ENCODE measurements around the gene PPOX.

Gene PPOX

DNA sequence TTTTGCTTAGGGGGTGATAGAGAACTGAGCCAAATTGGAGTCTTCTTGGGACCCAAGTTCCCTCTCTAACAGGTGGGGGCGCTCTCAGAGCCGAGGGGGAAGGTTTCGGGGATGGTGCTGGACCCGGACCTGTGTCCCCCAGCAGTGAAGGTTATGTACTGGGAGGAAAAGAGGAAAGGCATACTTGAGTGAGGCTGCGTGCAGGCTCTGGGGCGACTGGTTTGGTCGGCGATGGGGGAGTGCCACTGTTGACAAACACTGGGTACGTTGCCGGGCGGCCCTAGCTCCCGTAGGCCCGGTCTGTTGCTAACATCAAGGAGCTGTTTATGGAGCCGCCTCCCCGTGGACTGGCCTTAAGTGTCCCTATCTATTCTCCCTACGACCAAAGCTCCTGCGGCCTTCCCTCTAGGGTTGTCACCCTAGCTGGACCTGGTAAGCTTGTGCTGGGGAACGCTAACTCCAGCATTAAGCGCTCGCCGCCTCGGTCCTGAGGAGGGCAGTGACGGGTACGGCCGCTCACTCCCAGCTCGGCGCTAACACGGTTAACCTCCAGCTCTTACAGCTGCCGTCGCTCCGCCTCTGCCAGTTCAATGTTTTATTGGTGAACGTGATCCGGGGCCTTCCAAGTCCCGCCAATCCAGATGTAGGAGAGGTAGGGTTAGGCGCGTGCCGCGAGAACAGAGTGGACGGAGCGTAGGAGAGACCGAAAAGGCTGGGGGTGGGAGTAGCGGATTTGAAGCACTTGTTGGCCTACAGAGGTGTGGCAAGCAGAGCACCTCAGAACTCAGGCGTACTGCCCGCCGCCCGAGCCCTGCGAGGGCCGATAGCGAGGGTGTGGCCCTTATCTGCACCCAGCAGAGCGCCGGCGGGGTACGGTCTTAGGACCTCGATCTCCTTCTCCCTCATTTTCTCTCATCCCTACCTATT, at the start of gene PPOX:
Gene PPOX (plus strand): TSS at position 685 of the 927 bp plus-strand sequence. CDS start 422 bp downstream, outside the sequence.
- DNase-seq (ENCODE audit: low read depth, low spot score), result peak; percentile 98

DNA sequence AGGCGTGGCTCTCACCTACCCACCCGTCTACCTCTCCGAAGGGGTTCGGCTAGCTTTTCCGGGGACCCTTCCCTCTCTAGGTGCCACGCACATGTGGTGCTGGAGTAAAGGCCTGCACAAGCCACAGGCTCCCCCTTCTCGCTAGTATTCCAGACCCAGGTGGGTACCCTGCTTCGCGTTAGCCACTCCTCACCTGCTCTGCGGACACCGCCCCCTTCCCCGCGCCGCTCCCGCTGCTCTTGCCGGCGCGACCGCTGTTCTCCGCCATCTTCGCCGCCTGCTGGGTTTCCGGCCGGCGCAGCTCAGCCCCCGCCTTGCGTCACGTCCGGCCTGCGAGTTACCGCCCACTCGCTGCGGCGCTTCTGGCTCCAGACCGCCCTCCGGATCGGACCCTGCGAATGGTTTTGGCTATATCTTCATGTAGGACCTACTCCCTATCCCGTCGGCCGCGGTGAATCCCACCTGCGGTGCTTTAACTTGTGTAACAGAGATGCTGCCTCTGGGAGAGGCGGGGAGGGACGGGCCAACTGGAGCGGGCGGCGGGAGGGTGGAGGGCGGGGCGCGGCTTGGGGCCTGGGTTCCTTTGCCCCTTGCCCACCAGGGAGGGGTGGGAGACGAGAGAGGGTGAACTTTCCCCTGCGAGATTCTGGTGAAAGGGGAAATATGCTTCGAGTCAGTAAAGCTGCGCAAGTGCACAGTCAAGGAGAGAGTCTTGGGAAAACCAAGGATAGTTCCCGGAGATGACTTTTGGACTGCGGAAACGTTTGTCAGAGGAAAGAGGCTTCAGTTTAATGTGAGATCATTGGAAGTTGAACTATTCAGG, 48.3 kb upstream of the PPOX start, which contains the start of the genes NIT1 and PFDN2:
Gene NIT1 (plus strand): TSS at position 347 of the 823 bp plus-strand sequence. CDS start 72 bp downstream, at position 419.
Gene PFDN2 (minus strand): TSS at position 279 of the 823 bp plus-strand sequence. CDS start 11 bp downstream, at position 268.
- peak; percentile 94 for DNase-seq (ENCODE audit: low read depth, low spot score)

DNA sequence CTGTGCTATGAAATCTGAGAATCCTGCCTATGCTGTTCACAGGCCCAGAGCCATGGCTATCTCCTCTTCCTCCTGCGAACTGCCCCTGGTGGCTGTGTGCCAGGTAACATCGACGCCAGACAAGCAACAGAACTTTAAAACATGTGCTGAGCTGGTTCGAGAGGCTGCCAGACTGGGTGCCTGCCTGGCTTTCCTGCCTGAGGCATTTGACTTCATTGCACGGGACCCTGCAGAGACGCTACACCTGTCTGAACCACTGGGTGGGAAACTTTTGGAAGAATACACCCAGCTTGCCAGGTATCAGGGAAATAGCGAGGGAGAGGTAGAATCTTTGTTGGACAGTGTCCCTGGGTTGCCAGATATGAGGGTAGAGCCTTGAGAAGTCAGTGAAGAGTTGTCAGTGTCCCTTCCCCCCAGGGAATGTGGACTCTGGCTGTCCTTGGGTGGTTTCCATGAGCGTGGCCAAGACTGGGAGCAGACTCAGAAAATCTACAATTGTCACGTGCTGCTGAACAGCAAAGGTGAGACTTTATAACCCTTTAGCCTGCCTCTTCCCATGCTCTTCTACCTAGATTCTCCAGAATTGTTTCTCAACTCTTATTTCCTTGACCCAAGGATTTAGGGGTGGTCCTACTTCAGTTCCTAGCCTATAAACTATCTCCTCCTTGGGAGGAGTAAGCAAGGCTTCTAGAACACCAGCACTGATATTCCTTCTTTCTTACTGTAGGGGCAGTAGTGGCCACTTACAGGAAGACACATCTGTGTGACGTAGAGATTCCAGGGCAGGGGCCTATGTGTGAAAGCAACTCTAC, 46.9 kb upstream of the PPOX start:
- peak; percentile 72 for DNase-seq (ENCODE audit: low read depth, low spot score)

DNA sequence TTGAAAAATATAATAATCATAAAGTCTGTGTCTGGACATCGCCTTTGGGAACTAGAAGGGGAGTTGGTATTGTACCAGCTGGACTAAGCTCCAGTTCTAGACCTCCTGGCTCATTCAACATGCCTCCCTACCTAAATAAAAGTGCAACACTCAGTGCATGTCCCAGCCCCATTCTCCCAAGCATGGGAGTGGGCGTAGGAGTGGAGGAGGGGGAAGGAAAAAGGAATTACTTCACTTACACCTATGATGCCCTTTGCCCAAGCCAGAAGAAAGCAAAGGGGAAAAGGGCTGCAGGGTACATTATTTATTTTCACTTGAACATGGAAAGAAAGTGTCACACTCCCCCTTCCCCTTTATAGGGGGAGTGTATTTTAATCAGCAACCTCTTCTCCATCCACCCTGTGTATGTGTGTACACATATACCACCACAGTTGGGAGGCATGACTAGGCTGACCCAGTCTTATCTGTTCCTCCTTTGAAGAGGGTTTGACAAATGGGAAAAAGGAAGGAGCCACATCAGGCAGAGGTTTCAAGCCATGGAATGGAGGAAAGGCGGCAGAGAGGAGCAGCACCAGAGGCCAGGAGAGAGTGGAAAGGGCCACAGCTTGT, 45.1 kb upstream of the PPOX start:
- DNase-seq (ENCODE audit: low read depth, low spot score), result no peak

DNA sequence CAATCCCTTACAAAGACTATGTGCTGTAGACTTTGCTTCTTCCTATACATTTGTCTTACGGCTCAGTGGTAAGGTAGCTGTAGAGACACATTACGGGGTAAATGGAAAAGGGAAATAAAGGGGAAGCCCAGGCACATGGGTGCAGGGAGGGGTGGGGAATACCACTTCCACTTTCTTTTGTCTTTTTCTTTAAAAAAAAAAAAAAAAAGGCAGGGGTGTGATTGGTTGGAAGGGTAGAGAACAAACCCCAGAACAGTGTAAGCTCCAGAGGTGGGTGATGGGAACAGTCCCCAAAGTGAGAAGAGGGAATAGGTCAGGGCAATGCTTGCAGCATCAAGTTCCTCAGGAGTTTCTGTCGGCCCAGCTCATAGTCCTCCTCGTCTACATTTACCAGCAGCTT, 44.4 kb upstream of the PPOX start:
- no peak for DNase-seq (ENCODE audit: low read depth, low spot score)

DNA sequence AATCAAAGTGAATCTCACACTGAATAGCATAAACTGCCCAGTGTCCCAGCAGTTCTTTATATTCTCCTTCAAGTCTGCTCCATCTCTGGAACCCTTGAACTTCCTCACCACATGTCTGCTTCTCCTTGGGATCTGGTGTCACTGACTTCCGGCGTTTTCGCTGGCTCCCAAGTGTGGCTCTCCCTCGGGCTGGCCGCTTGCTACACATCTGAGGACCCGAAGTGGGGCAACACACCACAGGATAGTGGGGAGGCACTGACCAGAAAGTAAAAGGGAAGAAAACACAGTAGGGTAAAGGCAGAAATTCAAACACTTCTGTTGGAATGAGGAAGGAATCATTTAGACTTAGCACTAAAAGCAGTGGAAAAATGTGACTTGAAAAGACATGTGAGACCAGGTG, 43.3 kb upstream of the PPOX start:
- DNase-seq (ENCODE audit: low read depth, low spot score), result no peak

DNA sequence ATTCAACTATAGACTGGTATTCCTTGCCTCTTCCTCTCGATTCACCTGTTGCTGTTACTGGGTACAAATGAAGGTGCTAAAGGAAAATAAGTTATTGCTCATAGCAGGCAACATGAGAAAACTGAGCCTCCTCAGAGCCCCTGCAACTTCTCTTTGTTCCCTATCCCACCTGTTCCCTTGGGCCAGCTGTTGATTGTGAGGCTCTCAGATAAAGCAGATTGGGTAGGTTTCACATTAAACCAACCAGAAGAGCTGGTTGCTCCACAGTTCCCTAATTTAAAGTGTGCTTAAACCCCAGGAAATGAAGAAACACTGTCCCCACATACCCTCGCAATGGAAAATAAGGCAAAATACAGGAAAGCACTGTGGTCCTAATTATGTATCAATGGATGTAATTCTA, 38.6 kb upstream of the PPOX start:
- no peak for DNase-seq (ENCODE audit: low read depth, low spot score)

DNA sequence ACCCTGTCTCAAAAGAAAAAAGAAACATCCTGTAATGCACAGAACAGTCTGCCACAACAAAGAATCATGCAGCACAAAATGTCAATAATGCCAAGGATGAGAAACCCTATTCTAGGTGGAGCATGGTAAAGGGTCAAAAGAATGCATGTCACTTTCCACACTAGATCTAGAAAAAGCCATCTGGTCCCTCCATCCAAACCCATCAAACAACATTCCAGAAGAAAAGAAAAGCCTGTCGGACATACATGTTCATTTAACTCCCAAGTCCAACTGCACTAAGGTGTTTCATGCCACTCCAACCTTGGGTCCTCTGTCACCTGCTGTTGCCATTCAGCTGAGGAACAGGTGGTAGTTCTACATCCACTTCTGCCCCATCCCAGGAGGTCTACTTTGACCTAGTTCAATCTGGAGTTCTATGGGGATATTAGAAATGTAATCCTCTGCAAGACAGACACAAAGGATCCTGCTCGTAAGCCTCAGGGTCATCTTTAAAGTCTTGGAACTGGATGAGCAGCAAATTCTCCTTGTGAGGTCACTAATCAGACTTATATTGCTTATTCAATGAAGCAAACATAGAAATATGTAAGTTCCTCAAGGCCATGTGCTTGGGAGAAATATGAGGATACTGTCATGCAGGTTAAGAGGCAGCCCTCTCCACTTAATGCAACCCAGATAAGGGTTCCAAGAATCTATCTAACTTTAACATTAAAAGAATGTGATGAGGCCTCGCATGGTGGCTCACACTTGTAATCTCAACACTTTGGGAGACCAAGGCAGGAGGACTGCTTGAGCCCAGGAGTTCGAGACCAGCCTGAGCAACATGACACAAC, 37.4 kb upstream of the PPOX start:
- no peak for DNase-seq (ENCODE audit: low read depth, low spot score)

DNA sequence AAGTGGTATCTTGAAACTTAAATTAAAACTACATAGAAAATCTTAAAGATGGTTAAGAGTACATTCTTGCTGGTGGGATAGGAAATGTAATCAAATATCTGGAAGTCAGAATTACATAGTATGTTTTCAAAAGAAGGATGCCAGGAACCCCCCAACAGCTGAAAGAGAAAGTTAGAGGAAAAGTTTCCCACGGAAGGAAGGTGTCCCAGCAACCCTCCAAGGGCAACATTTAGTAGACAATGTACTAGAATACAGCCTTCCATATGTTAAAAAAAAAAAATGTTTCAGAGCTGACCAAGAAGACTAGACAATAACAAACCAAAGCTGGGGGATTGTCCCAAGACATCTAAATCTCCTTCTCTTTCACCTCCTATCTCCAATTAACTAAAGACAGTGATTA, 36.0 kb upstream of the PPOX start:
- DNase-seq (ENCODE audit: low read depth, low spot score), result no peak

DNA sequence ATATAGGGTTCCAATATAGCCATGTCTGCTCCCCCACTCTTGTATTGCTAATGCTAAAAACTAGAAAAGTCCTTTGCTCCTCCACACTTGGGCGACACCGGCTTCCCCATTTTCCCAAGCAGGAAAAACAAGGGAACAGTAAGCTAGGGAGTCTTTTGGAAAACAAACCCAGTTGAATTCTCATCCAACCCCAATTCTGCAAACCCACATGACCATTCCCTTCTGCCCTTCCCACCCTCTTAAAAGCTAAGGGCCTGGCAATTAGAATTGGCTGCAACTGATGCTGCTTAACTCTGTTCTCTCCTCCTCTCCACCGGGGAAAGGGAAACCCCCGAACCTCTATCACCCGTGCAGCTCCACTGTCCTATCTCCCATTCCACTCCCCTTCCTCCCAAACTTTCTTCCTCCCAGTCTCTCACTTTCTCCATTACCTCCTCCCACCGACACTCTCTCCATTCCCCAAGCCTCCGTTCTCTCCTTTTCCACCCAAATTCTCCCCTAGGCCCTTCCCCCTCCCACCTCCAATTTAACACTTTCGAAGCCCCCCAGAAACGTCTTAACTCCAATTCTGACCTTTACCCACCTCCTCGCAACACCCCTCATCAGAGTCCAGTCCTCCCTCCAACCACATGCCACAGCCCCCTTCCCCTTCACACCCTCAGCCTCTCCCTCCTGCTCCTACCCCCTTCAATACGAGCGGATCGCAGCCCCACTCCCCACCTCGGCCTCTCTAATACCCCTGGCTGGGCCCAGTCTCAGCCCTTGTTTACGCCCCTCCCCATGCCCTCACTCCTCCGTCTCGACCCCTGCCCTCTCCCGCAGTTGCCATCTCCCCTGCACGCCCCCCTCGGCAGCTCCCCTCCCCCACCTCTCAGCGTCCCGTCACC, 34.5 kb upstream of the PPOX start:
- peak; percentile 16 for DNase-seq (ENCODE audit: low read depth, low spot score)

DNA sequence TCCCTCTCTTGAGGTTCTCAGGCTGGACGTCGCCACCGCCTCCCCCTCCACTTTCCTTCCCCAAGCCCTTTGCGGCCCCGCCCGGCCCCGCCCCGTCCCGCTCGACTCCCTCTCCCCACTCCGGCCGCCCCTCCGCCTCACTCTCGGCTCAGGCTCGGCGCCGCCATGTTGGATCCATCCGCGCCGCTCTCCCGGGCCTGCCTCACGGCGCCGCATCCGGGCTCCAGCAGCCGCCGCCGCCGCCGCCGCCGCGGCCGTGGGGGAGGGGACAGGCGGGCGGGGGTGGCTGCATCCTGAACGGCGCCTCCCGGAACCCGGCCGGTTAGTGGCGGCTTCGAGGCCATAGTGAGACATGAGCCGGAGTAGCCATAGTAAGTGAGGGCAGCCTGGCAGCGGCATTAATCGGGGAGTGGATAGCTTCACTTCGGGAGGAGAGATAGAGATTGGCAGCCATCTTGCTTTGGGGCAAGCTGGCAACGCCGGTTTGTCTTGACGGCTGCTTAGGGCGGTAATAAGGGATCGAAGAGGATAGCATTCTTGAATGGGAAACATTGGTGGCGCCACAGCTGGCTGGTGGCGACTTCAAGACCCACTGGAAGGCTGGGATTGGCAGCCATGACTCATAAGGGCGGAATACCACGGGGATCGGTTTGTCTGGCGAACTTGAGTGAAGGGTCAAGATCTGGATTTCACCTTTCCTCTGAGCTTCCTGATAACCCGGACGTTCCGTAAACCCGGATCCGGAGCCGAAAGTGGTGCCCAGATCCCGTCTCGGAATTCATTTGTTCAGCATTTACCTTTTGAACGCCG, 33.6 kb upstream of the PPOX start, which contains the start of gene DEDD:
Gene DEDD (minus strand): TSS at position 258 of the 810 bp plus-strand sequence. CDS start 8,205 bp downstream, outside the sequence.
- DNase-seq (ENCODE audit: low read depth, low spot score), result peak; percentile 99

DNA sequence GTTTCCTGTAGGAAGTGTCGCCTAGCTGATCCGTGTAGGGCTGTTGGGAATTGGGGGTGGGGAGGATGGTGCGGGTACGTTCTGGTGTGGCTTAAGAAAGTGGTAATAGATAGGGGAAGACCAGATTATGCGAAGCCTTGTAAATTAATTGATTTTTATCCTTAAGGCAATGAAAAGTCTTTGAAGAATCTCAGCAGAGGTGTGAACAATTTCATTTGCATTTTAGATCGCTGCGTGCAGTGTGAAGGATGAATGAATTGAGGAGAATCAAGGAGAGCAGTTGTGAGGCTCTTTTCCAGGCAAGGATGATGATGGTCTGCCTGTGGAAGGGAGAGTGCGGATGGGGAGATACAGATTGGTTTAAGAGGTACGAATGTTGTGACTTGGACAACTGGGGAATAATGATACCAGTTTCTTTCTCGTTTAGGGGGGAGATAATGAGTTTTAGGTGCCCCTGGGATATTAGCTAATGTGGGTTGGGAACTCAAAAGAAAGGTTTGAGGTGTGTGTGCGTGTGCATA, 32.9 kb upstream of the PPOX start:
- no peak for DNase-seq (ENCODE audit: low read depth, low spot score)

DNA sequence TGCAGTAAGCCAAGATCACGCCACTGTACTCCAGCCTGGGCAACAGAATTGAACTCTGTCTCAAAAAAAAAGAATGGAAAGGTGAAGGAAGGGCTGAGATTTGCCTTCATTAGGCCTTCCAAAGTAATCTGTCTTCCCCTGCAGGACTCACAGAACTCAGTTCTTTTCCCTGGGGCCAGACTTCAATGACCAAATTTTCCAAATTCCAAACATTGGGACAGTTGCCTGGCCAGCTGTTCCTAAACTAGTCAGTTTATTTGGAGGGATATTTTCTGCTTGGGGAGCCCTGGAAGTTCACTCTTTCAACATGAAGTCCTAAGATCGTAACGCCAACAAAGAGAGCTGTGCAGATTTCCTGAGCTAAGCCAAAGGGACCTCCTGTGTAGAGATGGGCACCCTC, 28.3 kb upstream of the PPOX start:
- peak; percentile 66 for DNase-seq (ENCODE audit: low read depth, low spot score)

DNA sequence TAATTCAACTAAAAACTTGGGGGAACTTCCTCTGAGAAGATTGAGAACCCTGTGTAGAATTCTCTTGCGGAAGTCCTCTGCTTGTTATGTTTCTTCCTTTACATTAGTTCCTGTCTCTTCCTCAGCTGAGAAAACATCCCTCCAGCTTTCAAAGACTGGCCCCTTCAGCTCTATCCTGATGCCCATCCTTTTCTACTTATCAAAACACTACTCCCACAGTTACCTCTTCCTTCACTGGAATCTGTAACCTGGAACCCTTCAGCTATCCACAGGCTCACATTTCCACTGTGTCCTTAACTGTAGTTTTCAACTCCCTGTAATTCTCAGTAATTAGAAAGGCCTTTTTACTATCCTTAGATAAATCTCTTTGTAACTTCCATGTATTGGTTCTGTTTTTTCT, 27.8 kb upstream of the PPOX start:
- DNase-seq (ENCODE audit: low read depth, low spot score), result no peak

DNA sequence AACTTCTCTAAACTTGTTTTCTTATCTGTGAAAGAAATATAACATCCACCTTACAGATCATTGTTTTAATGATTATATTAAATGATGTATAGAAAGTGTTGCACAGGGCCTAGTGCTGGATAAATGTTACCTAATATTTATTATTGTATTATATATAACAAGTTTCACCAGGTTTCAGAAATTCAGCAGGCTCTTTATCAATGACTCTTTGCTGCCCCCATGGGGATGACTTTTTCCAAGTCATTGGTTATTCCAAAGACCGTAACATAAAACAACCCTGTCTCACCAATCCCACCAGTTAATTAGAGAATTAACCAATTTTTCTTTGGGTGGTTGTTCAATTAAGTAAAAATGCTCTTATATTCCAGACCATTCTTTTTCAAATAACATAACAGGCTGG, 26.5 kb upstream of the PPOX start:
- no peak for DNase-seq (ENCODE audit: low read depth, low spot score)

DNA sequence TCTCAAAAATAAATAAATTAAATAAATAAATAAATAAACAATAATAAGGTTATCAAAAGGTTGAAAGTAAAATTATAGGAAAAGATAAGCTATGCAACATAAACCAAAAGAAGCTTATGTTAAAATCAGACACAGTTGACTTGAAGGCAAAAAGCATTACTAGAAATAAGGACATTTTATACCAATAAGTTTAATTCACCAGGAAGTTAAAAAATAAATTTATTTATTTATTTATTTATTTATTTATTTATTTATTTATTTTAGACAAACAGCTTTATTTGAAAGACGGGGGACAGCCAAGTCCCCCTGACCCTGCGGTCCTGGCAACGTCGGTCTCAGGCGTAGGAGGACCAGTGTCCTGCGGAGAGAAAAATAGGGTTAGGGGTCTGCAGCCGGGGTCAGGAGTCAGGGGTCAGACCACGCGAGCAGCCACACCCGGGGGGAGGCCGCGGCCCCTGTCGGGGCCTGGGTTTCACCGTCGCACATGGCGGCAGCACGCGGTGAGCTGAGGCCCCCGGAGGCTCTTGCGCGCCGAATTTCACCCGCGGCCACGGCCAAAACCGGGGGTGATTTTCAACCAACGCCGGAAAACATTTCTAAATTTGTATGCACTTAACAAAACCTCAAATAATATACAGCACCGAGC, 25.3 kb upstream of the PPOX start:
- no peak for DNase-seq (ENCODE audit: low read depth, low spot score)

DNA sequence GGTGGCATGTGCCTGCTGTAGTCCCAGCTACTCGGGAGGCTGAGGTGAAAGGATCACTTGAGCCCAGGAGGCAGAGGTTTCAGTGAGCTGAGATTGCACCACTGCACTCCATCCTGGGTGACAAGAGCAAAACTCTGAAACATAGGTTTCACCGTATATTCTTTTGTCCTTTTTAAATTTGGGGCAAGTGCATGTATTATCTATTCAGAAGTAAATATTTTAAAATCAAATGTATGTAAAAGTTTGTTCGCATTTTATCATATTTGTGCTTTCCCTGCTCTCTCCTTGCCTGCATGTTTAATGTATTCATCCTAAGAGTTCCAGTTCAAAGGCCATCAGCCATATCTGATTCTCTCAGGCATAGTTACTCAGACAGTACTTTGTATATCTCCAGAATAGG, 20.4 kb upstream of the PPOX start:
- no peak for DNase-seq (ENCODE audit: low read depth, low spot score)
